OCI-M1 (cell line): Measurements from ENCODE around the gene ACOX2.

ENCODE experiments used
- DNase-seq: peaks from one replicate; lab custom pipeline; 2025; lab: John Stamatoyannopoulos, UW

Gene ACOX2

DNA sequence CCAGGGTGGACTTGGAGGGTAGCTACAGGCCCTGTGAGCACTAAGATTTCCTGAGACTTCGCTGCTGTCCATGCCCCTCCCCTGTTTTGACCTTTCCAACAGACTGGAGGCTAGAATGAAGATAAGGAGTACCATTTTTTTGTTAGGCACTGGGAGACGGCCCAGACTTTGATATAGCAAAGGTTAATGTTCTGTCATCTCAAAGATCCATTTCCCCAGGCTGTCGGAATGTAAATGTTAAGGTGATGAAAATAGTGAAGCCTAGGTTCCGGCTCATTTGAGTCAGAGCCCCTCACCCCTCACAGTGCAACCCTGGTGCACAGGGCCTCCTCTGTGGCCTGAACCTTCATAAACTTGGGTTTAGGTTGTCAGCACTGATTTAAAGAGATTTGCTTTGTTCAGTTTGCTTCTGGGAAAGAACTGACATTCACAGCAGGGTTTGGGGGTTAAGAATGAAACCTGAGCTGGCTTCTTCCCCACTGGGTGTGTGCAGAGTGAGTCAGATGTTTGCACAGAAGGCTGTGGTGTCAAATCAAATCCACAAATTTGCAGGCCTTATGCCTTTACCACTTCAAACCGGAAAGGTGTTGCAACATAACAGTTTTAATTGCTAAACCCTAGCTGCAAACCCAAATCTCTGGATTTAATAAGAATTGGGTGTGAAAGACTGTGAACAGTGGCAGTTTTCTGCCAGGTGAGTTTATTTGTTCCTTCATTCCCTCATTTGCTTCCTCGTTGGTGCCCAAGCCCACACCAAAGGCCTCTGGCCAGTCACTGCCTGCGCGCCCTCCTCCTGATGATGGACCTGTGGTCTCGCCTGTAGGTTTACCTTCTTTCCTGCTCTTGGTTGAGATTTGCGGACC lies 65.7 kb downstream of the ACOX2 start:
- peak; percentile 69 for DNase-seq

DNA sequence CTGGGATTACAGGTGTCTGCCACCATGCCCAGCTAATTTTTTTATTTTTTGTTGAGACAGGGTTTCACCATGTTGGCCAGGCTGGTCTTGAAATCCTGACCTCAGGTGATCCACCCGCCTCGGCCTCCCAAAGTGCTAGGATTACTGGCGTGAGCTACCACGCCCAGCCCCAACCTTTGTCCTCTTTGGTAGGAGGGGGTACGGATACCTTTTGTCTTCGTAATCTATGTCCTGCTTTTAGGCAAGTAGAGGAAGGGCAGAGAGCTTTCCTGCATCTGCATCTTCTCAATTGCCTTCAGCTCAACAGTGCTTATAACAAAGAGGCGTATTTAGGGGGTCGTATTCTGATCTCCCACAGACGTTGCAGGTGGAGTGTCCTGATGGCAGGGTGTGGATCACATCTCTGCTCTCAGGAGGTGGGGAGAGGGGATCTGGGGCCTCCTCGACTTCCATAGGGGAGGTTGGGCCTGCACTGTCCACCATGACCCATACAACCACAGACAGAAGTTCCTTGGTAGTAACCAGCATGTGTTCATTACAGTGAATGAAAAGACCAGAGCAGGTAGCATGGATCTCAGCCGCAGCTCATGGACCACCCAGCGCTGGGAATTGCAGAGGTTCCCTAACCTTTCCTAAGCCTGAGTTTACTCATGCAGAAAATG lies 66.5 kb downstream of the ACOX2 start:
- no peak for DNase-seq

DNA sequence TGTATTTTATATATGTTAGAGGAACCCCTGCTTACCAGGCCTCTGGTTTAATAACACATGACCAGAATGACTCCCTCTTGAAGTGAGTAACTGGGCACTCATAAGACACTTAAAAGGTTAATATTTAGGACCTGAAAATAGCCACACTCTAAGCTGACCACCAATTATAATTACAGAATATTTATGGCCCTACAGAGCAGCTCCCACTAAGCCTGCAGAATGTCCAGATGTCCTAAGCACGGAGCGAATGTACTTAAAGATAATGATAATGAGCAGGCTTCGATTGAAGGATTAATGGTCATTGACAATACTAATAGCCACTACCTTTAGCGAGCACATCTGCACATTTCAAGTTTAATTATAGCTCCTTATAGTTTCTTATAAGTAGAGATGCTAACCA lies 67.9 kb downstream of the ACOX2 start:
- no peak for DNase-seq

DNA sequence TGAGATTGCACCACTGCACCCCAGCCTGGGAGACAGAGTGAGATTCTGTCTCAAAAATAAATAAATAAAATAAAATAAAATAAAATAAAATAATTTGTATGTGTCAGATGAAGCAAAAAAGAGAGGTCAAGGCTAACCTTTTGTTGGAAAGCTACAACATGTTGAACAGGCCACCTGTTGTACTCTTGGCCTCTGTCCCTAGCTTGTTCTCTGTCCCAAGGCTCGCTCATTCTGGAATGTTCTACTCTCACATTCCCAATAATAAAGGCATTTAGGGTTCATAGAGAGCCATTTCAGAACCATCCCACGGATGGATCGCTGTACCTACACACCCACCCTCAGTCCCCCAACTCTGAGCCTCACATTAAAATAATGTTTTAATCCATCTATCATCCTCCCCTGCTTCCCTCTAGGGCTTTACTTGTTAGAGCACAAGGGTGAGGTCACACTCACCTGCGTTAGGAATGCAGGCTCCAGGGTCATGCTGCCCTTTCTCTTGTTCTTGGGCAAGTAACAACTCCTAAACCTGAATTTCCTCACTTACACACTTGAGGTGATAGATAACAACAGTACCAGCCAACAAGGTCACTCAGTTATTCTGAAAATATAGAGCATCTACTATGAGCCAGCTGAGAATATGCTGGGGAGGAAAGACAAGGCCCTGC lies 70.0 kb downstream of the ACOX2 start:
- no peak for DNase-seq

DNA sequence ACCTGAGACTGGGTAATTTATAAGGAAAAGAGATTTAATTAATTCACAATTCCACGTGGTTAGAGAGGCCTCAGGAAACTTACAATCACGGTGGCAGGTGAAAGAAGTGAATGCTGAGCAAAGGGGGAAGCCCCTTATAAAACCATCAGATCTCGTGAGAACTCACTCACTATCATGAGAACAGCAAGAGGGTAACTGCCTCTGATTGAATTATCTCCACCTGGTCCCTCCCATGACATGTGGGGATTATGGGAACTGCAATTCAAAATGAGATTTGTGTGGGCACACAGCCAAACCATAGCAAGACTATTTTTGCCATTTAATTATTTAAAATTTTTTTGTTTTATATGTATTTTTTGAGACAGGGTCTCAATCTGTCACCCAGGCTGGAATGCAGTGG lies 72.1 kb downstream of the ACOX2 start:
- no peak for DNase-seq

DNA sequence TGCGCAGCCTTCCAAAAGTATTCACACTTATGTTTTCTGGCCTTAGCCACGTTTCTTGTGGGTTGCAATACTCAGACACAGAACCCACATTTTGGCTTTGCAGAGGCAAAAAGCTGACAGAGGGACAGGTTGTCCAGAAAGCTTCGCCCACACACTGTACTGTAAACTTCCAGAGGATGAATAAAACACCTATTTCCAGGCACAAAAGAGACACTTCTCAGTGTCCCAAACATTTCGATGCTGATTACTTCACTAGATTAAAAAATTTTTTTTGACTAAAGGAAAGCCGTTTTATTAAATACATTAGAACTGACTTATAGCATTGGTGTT lies 73.1 kb downstream of the ACOX2 start:
- DNase-seq, result no peak

DNA sequence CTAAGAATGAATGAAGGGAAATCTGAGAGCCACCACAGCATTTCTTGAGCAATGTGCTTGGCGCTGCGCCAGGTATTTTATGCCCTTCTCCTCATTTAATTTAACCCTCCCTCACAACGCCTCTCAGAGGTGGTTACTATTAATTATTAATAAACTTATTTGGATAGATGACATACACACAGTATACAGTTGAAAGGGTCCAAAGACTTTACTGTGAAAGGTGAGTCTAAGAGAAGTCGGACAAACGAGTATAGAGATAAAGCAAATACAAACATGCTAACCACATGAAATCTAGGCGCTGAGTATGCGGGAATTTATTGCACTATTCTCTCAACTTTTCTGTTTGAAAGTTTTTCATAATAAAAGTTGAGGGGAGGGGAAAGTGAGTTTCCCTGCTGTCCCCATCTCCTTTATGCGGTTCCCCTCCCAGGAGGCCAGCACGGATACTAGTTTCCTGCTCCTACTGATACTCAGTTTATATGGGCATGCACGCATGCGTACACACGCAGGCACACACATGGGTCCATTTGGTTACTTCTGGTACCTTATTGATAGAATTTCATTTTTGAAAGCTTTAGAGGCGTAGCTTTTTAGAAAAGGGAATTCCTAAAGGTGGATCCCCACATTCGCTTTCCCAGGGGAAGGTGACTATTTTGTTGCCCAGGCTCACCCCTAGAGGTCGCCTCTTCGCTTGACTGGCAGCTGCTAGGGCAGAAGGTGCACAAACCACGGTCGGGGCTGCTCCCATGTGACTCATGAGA lies 73.6 kb downstream of the ACOX2 start:
- peak; percentile 82 for DNase-seq

DNA sequence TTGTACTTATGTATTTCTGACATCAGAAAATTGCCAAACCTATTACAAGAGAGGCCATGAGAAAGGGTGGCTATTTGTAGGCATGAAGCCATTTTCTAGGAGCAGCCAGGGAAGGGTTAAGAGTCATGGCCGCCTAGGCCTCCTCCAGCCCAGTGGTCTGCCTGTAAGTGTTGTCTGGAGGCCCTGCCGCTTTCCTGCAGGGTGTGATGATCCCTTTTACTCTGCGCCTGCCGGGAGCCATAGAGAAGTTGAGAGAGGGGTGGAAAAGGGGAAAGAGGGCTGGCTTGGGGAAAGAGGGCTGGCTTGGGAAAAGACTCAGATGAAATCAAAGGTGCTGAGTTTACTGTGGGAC lies 74.2 kb downstream of the ACOX2 start:
- DNase-seq, result no peak

DNA sequence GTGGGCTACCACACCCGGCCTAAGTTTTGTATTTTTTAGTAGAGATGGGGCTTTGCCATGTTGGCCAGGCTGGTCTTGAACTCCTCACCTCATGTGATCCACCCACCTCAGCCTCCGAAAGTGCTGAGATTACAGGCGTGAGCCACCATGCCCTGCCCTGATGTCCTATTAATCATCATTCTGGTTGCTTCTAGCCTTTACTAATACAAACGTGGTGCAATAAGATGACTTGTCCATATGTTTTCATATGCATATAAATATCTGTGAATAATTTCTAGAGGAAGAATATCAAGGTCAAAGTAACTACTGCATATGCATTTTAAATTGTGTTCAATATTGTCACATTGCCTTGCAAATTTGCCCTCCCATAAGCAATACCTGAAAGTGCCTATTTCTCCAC lies 77.8 kb downstream of the ACOX2 start:
- no peak for DNase-seq
